Fibroblast of villous mesenchyme (primary cell): ENCODE results near the gene GABRB1. TPM values are rescaled to one million over a fixed set of nuclear protein-coding genes. Genes with fewer than 3 reads are reported as not detected.

ENCODE experiments used
- DNase-seq: peaks from one replicate; pipeline ENCODE4 v3.0.0-alpha.2; 2010; ENCODE audit warnings: low read depth
- H3K4me3 ChIP-seq: 2 replicates; pipeline ENCODE4 v1.5.1; 2011; ENCODE audit warnings: low read depth, mild to moderate bottlenecking, low read length
- CTCF ChIP-seq: IDR thresholded peaks from 2 replicates; pipeline ENCODE4 v1.5.1; 2012; ENCODE audit warnings: low read depth, mild to moderate bottlenecking, low read length; ENCODE audit not compliant: insufficient read depth
- total RNA-seq: library from RNA; depleted of rRNA; stranded (reverse); fragments of >200 nt; gene quantifications from 2 replicates; pipeline ENCODE4 v1.2.3, GENCODE V29; 2012

Gene GABRB1
- total RNA-seq, 1 donor, result not detected

DNA sequence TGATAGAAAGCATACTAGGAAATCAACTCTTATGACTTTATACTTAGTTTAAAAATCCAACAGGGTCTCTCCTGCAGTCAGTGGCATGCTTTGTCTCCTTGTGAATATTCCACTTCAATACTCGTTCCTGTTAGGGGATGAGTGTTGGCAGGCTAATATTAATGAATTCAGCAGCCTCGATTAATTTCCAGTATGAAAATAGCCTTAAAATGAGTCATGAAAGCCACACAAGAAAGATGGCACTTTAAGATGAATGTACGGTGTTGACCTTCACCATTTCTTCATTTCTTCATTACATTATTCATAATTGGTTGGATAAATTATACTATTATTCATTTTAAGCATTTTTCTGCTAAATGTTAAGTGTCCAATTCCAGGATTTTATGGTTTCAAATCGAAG lies 29.2 kb downstream of the GABRB1 start:
- no peak for TF ChIP-seq CTCF
- DNase-seq, result no peak
- H3K4me3 ChIP-seq, result no peak overlapping the region

DNA sequence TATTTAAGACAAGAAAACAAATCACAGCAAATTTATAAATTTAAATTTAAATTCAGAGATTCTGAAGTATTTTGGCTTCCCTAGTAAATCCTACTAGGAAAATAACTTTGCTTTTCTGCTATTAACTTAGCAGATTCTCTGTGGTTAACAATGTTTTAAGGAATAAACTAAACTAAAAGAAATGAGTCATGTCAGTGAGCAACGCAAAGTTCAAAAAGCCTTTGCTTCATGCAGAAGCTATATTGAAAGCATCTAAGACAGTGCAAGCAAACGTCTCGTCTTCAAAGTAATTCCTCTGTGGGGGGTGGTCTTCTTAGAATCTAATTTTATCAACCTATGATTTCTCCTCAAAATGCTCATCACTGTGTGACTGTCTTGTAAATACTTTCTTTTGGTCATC lies 30.1 kb downstream of the GABRB1 start:
- no peak overlapping the region for H3K4me3 ChIP-seq
- DNase-seq, result peak; percentile 20

GRCh38 chr4:47065051-47065481 lies 33.7 kb downstream of the GABRB1 start:
- H3K4me3 ChIP-seq, result no peak overlapping the region
- peak; percentile 12 for DNase-seq
- TF ChIP-seq CTCF, result no peak

More for the DNA sequence above, 30.1 kb downstream of the GABRB1 start:
- TF ChIP-seq CTCF, result no peak

DNA sequence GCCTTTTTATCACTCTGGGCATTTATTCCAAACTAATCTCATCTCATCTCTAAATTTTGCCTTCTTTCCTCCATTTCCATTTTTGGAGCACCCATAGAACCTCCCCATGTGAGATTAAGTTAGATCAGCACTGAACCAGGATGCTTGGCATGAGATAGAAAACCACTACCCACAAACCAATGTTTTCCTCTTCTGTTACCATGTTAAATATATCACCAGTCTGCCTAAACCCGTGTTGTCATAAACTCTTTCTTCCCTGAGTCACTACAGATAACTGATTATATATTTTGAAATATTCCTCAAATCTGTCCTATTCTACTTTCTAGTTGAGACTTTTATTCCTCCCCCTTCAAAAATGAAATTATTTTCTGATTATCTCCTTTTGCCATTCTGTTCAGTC lies 37.6 kb downstream of the GABRB1 start:
- H3K4me3 ChIP-seq, result no peak overlapping the region
- TF ChIP-seq CTCF, result no peak
- no peak for DNase-seq

- no peak for TF ChIP-seq CTCF
- H3K4me3 ChIP-seq, result no peak overlapping the region
- DNase-seq, result peak; percentile 57
These were observed 40.6 kb downstream of the GABRB1 start for GRCh38 chr4:47071901-47072341.

DNA sequence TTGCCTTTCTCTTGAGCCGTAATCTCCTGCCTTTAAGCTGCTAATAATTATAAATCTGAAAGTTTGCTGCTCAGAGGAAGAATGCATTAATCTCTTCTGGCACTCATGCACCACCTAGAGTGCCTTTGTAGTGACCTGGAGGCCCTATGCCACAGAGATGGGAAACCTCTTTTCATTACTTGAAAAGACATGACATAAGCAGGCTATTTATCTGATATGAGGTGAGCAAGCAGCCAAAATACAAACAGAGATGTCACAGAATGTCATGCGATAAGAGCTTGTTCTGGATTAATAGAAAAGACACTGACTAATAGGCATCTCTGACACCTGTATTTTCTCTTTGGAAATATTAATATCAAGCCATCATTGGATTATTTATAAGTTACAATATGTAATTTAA lies 42.3 kb downstream of the GABRB1 start:
- no peak for TF ChIP-seq CTCF
- H3K4me3 ChIP-seq, result no peak overlapping the region
- DNase-seq, result no peak

- no peak for DNase-seq
- H3K4me3 ChIP-seq, result no peak overlapping the region
- no peak for TF ChIP-seq CTCF
These were observed 43.4 kb downstream of the GABRB1 start for GRCh38 chr4:47074816-47075215.
